GM12801 (cell line): Measurements from ENCODE around the gene RASL10A.

Experiments
- CTCF ChIP-seq: IDR thresholded peaks from one replicate; pipeline ENCODE4 v1.5.1; 2011; ENCODE audit warnings: control low read depth; ENCODE audit not compliant: insufficient read length; ENCODE audit errors: extremely low read depth

RASL10A gene

DNA sequence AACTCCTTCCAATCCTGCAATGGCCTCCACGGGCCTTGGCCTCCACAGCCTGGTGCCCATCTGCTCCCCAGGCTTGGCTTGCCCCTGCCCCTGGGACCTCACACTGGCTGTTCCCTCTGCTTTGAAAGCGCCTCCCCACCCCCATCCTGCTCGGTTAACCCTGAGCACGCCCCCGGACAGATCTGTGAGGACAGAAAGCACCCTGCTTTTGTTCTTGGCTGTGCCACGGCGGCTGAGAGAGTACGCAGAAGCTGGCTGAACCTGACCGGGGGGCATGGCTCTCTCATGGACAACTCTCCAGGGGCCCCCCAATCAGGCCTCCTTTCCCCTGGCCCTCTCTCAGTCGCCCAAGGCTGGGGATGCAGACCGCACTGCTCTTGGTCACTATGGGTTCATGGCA, 20.2 kb upstream of the RASL10A start:
- no peak for TF ChIP-seq CTCF

DNA sequence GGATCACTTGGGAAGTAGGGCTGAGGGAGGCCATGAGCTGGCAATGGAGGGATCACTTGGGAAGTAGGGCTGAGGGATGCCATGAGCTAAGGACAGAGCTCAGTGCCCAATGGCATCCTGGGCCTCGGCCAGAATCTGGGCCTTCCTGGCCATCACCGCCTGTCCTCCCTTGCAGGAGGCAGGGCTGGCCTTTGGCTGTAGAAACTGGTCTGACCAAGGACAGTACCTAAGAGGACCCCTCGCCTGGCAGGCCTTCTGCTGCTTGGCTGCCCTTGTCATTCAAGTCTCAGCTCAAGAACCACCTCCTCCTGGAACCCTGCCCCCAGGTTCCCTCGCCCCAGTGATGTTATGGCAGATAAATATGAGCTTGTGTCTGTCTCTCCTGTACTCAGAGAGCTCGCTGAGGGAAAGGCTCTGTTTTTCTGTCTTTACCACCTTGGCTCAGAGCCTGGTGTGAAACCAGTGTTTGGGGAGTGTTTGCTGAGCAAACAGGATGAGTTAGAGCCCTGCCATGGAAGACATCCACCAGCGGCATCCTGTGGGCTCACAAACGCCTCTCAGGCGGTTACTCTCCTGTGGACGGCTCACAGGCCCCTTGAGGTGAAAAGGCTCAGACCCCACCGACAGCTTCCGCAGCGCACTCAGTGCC, 19.3 kb upstream of the RASL10A start:
- TF ChIP-seq CTCF = no peak

DNA sequence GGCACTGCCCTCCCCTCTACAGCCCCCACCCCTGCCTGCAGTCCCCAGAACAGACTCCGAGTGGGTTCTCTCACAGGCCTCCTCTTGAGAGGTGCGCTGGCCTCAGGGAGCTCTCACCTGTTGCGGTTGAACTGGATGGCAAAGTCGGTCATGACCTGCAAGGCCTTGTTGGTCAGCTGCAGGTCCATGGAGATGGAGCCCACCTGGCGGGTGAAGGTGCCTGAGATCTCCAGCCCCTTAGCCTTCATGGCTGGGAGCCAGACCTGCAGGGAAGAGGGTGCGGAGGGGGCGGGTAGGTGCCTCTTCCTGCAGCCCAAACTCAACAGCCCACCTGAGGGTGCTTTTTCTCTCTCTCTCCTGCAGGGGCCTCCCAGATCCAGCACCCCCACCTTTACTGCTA, 18.7 kb upstream of the RASL10A start:
- TF ChIP-seq CTCF = no peak

DNA sequence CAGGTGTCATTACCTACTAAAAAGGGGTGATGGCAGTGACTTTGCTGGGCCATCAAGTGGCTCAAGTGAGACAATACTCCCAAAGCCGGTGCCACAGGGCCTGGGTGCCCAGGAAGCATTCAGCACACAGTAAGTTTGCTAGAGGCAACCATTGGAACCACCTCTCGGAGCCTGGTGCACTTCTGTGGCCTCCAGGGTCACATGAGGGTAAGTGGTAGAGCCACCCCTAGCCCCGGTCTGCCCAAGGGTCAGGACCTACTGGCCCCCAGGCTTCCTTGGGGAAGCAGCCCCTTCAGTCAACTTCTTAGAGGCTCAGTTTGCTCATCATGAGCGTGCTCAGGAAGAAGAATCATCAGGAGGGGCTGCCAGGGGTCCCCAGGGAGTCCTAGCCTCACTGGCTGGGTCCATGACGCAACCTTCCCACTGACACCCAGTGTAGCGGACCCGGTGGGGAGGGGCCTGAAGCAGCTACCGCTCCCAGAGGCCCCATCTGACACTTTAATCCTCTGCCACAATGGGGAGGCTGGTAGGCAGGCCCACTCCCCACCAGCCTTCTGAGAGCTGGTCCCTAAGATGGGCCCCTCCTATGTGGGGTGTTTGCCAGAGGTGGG, 17.5 kb upstream of the RASL10A start:
- TF ChIP-seq CTCF = no peak

GRCh38 chr22:29331658-29332300, 16.3 kb upstream of the RASL10A start:
- TF ChIP-seq CTCF = no peak

GRCh38 chr22:29331213-29331612, 15.7 kb upstream of the RASL10A start:
- no peak for TF ChIP-seq CTCF

GRCh38 chr22:29330753-29331152, 15.3 kb upstream of the RASL10A start:
- no peak for TF ChIP-seq CTCF
